ENCODE measurements around the gene U2AF1L4.

The U2AF1L4 gene

DNA sequence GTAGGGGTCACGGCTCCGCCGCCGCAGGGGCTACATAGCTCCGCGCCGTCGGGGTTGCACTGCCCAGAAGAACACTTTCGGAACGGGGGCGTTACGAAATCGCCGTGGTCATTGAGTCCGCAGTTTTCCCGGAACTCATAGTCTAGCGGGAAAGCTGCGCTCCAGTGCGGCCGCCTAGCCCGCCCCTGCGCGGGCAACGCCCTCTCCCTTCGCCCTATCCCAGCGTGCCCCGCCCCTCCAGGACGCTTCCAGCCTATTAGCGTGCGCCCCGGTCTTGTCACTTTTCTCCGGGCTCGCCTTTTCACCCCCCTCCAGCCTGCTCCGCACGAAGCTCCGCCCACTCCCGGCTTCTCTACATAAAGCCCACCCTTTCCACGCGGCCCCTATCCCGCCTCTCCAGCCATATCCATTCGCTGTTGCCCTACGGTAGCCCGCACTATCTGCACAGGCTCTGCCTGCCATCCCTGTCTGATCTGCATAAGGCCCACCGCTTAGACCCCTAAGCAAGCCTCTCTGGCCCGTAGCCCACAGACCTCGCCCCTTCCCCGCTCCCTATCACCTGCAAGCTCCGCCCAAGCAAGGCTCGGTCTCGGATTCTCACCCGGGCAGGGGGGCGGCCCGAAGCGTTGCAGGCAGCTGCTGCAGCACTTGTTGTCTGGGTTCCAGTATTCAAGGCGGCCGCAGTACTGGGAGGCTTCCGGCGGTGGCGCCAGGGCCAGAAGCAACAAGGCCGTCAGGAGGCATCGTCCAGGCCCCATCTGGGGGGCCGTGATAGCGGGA is 4.6 kb downstream of the U2AF1L4 start:
- peak; percentile 96 for DNase-seq

DNA sequence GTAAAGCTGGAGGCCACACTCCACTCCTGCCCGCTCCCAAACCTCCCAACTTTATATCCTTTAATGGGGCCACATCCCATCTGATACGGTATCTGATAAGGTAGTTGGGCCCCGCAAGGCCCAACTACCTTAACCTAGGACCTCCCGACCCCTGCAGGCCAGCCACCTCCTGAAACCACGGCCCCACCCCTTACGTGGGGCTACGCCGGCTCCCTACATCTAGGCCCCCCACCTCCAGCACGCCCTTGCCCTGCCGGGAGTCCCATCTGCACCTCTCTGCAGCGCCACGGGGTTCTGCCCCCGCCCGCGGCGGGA is 5.2 kb downstream of the U2AF1L4 start:
- no peak for DNase-seq

DNA sequence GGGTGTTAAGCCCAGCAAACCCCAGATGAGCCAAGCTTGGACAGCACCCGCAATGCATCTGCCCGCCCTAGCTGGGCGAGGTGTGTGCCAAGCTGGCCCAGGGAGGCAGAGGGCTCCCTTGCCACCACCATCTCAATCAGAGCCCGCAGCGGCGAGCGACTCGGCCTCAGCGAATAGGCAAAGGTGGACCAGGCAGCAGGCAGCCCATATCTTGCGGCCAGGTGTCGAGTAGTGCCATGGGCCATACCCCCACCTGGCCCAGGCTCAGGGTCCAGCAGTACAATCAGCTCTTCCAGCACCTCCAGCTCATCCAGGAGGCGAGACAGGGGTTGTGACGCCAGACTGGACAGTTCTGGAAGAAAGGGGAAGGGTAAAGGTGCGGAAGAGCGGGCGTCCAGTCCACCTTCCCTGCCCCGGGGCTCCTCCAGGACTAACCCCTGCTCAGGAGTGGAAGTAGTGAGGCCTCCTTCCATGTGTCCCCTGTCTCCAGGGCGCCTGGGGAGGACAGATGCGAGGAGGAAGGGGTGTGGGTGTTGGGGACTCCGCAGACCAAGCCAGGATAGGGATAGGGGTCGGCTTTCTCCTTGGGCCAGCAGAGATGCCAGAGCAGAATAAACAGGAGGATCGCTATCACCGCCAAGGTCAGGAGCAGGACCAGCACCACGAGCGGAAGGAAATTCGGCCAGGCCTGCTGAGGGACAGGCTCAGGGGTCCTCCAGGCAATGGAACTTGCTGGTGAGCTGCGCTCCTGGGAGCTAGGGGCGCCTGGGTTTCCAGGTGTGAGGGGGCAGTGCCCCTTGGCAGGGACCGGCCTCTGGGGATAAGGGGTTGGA is 5.7 kb downstream of the U2AF1L4 start:
- no peak for DNase-seq

DNA sequence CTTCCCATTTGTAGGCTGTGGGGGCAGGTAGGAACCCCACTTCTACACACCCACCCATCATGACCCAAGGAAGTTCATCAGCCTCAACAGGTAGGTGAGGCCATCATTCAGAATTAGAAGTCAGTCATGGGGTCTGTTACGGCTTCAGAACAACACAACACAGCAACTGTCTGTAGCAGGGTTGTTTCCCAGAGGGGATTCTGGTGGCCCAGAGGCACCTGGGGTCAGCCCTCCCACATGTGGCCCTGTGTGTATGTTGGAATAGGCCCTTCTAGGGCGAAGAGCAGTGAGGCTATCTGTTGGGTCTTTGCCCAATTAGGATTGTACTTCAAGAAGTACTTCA is 6.4 kb downstream of the U2AF1L4 start:
- no peak for DNase-seq

DNA sequence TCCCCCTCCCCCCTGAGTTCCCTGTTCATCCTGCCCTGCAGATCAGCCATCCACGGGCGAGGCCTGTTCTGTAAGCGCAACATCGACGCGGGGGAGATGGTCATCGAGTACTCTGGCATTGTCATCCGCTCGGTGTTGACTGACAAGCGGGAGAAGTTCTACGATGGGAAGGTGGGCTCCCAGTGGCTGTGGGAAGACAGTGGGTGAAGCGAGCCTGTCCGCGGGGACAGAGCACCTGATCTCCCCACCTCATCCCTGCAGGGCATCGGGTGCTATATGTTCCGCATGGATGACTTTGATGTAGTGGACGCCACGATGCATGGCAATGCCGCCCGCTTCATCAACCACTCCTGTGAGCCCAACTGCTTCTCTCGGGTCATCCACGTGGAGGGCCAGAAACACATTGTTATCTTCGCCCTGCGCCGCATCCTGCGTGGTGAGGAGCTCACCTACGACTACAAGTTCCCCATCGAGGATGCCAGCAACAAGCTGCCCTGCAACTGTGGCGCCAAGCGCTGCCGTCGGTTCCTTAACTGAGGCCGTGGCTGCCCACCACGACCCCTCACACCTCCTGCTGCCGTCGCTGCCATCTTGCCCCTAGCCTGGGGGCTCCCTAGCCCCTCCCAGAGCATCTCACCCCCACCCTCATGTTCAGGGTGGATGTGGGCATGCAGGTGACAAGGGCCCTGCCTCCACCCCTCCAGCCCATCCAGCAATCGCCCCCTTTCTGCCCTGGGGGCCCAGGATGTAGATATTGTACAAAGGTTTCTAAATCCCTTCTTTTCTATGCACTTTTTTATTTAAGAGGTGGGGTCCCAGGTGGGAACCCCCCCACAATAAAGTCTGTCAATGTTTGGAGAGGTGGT is 7.0 kb downstream of the U2AF1L4 start:
- no peak for DNase-seq

DNA sequence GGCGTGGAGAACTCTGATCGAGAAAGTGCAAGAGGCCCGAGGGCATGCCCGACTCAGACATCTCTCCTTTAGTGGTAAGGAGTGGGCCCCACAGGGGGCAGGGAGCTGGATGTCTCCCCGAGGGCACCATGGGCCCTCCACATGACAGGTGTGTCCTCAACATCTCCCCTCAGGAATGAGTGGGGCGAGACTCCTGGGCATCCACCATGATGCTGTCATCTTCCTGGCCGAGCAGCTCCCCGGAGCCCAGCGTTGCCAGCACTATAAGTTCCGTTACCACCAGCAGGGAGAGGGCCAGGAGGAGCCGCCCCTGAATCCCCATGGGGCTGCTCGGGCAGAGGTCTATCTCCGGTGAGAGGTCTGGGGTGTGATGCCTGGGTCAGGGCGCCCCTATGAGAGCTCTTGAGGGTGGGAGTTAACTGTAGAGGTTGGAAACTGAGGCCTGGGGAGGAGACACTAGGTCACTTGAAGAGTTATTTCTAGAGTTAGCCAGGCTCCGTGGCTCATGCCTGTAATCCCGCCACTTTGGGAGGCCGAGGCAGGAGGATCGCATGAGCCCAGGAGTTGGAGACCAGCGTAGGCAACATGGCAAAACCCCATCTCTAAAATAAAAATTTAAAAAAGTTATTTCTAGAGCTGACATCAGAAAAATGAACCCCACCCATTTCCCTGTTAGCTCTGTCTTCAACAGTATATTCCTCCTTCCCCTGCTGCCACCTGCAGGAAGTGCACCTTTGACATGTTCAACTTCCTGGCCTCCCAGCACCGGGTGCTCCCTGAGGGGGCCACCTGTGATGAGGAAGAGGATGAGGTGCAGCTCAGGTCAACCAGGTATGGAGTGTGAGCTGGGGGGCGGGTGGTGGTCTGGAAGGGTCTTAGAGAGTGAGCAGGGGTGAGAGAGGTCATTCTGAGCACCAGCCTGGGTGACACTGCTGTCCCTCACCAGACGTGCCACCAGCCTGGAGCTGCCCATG is 8.0 kb downstream of the U2AF1L4 start:
- no peak for DNase-seq

DNA sequence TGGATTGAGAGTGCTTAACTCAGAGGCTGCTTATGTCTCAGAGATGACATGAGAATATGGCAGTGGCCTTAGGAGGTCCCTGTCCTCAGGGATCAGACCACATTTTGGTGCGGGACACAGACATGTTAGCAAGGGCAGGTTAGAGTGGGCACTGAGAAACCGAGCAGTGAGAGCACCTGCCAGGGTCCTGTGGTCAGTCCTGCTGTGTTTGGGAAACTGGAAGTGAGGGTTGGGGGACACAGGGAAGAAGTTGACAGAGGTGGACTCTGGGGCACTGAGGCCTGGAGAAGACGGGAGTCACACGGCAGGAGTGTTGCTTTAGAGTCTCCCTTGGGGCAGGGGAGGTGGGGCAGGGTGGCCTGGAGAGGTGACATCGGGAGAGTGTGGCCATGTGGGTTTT is 10.3 kb downstream of the U2AF1L4 start:
- DNase-seq = no peak

DNA sequence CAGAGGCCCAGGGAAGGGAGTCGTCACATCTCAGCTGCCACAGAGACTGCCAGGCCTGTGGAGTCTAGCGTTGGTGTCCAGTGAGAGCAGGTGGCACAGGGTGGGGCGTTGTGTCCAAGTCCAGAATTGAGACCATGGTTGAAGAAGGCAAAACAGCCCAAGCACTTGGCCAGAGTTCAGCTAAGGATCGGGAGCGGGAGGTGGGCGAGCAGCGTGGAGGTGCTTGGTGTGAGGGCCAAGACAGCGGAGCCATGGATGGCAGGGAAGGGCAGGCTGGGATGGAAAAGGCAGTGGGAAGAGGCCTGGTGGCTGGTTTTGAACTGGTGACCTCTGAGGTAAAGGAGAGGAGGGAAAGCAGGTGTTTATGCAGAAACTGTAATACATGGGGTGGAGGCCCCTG is 10.9 kb downstream of the U2AF1L4 start:
- no peak for DNase-seq

DNA sequence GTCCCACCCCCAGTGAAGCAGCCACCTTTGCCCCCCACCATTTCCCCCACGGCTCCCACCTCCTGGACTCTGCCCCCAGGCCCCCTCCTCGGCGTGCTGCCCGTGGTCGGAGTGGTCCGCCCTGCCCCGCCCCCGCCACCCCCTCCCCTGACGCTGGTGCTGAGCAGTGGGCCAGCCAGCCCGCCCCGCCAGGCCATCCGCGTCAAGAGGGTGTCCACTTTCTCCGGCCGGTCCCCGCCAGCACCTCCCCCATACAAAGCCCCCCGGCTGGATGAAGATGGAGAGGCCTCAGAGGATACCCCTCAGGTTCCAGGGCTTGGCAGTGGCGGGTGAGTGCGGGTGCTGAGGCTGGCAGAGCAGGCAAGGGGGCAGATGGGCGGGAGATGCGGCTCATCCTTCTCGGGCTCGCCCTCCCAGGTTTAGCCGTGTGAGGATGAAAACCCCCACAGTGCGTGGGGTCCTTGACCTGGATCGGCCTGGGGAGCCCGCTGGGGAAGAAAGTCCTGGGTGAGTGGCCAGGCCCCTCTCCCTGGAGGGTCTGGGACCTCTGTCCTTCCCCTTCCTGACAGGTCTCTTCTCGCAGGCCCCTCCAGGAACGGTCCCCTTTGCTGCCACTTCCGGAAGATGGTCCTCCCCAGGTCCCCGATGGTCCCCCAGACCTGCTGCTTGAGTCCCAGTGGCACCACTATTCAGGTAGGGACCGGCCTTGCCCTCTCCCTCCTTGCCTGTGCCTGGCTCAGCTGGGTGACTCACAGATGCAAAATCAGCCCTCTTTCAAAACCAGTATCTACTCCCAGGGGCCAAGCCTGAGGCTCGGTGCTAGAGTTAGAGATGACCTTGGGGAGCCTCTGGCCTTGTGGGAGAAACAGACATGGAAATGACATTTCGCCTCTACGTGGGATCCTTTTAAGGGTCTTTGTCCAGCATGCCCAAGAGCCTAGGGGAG is 11.8 kb downstream of the U2AF1L4 start:
- no peak for DNase-seq

DNA sequence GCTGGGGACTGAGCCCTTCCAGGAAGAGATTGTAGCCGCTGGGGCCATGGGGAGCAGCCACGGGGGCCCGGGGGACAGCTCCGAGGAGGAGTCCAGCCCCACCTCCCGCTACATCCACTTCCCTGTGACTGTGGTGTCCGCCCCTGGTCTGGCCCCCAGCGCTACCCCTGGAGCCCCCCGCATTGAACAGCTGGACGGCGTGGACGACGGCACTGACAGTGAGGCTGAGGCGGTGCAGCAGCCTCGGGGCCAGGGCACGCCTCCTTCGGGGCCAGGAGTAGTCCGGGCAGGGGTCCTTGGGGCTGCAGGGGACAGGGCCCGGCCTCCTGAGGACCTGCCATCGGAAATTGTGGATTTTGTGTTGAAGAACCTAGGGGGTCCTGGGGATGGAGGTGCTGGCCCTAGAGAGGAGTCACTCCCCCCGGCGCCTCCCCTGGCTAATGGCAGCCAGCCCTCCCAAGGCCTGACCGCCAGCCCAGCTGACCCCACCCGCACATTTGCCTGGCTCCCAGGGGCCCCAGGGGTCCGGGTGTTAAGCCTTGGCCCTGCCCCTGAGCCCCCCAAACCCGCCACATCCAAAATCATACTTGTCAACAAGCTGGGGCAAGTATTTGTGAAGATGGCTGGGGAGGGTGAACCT is 12.6 kb downstream of the U2AF1L4 start:
- no peak for DNase-seq

DNA sequence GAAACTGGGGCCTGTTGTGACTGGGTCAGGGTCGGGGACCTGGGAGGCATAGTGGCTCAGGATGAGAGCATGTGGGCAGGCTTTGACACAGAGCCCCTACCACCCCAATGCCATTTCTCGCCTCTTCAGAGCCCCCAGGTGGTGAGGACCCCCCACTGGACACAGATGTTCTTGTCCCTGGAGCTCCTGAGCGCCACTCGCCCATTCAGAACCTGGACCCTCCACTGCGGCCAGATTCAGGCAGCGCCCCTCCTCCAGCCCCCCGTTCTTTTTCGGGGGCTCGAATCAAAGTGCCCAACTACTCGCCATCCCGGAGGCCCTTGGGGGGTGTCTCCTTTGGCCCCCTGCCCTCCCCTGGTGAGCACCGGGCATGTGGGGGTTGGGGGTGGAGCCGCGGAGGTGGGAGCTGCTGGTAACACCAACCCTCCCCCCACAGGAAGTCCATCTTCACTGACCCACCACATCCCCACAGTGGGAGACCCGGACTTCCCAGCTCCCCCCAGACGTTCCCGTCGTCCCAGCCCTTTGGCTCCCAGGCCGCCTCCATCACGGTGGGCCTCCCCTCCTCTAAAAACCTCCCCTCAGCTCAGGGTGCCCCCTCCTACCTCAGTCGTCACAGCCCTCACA is 13.3 kb downstream of the U2AF1L4 start:
- DNase-seq = no peak

DNA sequence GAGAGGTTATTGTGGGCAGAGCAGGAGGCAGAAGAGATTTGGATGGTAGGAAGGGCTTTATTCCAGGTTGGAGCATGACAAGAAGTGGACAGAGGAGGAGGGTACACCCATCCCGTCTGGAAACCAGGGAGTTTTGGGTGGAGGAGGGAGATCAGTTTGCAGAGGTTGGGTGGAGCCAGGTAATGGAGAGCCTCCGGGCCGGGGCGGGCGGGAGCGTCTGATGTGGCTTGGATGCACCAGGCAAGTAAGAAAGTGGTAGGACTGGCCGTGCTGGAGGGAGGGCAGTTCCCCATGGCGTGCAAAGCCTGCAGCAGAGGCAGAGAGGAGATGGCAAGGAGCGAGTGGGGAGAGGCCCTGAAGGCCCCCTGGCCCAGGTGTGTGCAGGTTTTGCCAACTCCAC is 13.9 kb downstream of the U2AF1L4 start:
- no peak for DNase-seq

DNA sequence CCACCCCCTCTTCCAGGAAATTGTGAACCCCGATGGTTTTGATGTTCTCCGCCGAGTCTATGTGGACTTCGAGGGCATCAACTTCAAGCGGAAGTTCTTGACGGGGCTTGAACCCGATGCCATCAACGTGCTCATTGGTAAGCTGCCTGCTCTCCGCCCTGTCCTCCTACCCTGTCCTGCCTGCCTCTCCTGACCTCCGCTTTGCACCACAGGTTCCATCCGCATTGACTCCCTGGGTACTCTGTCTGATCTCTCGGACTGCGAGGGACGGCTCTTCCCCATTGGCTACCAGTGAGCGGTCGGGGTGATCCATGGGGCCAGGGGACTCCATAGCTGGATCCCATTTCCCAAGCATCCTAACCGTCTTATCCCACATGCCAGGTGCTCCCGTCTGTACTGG is 14.9 kb downstream of the U2AF1L4 start:
- DNase-seq = no peak

DNA sequence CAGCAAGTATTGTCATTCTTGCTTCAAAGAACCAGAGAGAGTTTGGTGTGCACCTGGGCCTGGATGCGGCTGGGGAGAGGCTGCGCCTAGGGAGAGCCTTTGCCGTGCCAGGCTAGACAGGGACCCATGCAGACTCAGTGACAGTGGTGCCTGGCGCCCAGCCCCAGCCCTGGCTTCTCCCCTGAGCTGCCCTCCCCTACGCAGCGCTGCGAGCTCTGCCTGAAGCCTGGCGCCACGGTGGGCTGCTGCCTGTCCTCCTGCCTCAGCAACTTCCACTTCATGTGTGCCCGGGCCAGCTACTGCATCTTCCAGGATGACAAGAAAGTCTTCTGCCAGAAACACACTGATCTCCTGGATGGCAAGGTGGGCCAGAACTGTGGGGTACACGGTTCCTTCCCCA is 15.5 kb downstream of the U2AF1L4 start:
- no peak for DNase-seq

DNA sequence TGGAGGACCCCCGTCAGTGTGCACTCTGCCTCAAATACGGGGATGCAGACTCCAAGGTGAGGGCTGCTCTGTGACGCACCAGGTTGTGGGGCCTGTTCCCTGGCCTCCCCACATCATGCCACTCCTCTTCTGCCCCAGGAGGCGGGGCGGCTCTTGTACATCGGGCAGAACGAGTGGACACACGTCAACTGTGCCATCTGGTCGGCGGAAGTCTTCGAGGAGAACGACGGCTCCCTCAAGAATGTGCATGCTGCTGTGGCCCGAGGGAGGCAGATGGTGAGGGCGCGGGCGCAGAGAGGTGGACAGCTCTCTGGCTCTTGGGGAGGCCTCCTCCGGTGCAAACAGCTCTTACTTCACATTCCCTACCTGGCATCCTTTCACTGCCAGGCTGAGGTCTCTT is 16.2 kb downstream of the U2AF1L4 start:
- DNase-seq = no peak

DNA sequence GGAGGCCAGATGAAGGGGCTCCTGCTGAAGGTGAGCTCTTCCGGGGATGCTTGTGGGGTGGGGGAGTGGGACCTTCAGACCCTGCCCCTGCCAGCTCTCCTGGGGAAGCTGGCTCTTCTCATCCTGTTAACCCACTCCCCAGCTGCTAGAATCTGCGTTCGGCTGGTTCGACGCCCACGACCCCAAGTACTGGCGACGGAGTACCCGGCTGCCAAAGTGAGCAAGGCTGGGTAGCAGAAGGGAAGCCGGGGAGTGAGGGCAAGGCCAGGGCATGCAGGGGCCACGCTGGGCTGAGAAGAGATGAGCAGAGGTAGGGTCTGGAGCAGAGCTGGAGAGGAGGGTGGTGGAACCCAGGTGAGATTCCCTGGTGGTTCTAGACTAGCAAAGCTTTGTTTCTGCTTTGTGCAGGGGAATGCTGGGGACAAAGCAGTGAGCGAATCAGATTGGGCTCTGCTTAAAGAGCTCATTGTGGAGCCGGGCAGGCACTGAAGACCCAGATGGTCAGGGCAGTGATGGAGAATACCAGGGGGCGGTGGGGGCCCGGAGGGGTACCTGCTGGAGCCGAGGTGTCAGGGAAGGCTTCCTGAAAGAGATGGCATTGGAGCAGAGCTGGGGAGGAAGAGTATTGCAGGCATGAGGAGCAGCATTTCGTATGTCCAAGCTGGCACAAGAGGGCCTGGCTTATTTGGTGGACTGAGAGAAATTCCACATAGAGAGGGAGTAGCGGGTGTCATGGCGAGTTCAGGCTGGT is 17.1 kb downstream of the U2AF1L4 start:
- DNase-seq = no peak

DNA sequence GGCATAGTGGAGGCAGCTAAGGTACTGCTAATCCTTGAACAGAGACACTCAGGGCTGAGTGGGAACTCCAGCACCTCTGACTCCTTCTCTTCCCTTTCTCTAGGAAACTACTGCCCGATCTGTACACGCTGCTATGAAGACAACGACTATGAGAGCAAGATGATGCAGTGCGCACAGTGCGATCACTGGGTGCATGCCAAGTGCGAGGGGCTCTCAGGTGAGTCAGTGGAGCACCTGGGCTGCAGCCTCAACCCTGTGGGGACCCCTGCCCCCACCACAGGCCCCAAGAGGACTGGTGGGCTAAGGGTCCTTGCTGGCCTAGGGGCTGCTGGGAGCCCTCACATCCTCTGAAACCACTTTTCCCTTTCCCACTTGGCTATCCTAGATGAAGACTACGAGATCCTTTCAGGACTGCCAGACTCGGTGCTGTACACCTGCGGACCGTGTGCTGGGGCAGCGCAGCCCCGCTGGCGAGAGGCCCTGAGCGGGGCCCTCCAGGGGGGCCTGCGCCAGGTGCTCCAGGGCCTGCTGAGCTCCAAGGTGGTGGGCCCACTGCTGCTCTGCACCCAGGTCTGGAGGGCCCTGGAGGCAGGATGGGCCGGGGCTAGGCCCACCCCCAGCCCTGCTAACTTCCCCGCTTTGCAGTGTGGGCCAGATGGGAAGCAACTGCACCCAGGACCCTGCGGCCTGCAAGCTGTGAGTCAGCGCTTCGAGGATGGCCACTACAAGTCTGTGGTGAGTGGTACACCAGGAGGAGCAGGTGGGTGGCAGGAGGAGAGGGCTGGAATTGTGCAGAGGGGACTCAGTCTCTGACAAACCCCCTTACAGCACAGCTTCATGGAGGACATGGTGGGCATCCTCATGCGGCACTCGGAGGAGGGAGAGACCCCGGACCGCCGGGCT is 17.9 kb downstream of the U2AF1L4 start:
- no peak for DNase-seq

DNA sequence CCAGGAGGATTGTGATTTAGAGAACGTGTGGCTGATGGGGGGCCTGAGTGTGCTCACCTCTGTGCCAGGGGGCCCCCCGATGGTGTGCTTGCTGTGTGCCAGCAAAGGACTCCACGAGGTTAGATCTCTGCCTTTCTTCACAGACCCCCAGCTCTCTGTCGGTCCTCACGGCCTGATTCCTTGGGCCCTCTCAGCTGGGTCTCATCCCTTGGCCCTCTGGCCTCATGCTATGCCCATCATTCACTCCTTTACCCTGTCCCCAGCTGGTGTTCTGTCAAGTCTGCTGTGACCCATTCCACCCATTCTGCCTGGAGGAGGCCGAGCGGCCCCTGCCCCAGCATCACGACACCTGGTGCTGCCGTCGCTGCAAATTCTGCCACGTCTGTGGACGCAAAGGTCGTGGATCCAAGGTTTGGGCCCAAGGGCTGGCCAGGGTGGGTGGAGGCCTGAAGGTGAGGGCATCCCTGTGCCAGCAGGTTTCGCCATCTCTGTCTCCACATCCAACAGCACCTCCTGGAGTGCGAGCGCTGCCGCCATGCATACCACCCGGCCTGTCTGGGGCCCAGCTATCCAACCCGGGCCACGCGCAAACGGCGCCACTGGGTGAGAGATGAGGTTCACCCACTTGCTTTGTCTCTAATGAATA is 19.9 kb downstream of the U2AF1L4 start:
- no peak for DNase-seq
